Mononuclear cell (primary cell): ENCODE measurements around the gene NOLC1. TPM values are rescaled to one million over a fixed set of nuclear protein-coding genes. Genes with fewer than 3 reads are reported as not detected.
"Not testable (repeated sequence)": the region's sequence is repeated elsewhere in the genome, so short reads cannot be mapped to it uniquely, and the experiment has no call there.

Source experiments
- H3K27me3 ChIP-seq: 2 replicates; pipeline ENCODE4 v1.6.0; 2011; ENCODE audit warnings: low read length, control low read depth; ENCODE audit not compliant: insufficient read depth
- H3K4me1 ChIP-seq: 2 replicates; pipeline ENCODE4 v1.5.1; 2011; ENCODE audit warnings: mild to moderate bottlenecking, low read length, control low read depth; ENCODE audit not compliant: insufficient read depth
- H3K4me3 ChIP-seq: 2 replicates; pipeline ENCODE4 v1.5.1; 2011; ENCODE audit warnings: mild to moderate bottlenecking, low read length, moderate library complexity
- H3K9me3 ChIP-seq: 2 replicates; pipeline ENCODE4 v1.5.1; 2011; ENCODE audit warnings: low read depth, mild to moderate bottlenecking, control low read depth, low read length
- total RNA-seq: library from RNA; depleted of rRNA; stranded (reverse); fragments of >200 nt; gene quantifications from one replicate; pipeline ENCODE4 v1.2.3, GENCODE V29; 2012

NOLC1 gene
- total RNA-seq, 1 donor = 19.8 TPM

DNA sequence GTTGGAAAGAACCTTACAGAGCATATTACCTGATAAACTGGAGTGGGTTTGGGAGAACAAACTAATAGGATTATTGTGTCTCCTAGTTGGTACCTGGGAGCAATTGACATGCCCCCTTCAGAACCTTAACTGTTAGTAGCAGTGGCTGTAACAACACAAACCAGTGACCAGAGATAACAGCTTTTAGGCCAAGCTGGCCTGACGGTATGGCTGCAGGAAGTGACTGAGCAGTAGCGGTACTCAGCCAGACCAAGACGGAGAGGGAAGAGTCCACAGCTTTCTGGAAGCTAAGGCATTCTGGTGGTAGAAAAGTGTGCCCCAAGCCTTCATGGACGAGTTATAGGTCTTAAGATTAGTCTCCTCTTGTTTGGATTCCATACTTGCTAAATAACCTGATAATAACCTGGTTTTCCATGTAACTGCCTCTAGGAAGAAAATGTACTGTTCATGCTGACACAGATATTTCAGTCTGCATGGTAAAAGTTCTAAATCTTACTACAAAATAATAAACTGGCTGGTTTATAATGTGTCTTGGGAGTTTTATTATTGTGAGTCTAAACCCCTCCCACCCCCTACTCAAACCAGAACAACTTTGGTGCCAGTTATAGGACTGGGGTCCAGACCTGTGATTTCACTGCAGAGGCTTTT lies 11.3 kb downstream of the NOLC1 start:
- Histone ChIP-seq H3K27me3 (no peaks in the 10 kb centered on the region), H3K4me1 (no peaks in the 10 kb centered on the region), H3K9me3 (no peaks in the 10 kb centered on the region), H3K4me3 (no peak overlapping the region)

GRCh38 chr10:102167861-102168260 lies 15.7 kb downstream of the NOLC1 start:
- Histone ChIP-seq H3K4me3 (no peak overlapping the region), H3K27me3 (no peaks in the 10 kb centered on the region), H3K4me1 (peaks cover 10% of the 10 kb centered on the region), H3K9me3 (no peaks in the 10 kb centered on the region)

GRCh38 chr10:102170602-102171001 lies 18.4 kb downstream of the NOLC1 start:
- Histone ChIP-seq H3K4me3 (no peak overlapping the region), H3K4me1 (peaks cover 10% of the 10 kb centered on the region), H3K27me3 (no peaks in the 10 kb centered on the region), H3K9me3 (no peaks in the 10 kb centered on the region)

DNA sequence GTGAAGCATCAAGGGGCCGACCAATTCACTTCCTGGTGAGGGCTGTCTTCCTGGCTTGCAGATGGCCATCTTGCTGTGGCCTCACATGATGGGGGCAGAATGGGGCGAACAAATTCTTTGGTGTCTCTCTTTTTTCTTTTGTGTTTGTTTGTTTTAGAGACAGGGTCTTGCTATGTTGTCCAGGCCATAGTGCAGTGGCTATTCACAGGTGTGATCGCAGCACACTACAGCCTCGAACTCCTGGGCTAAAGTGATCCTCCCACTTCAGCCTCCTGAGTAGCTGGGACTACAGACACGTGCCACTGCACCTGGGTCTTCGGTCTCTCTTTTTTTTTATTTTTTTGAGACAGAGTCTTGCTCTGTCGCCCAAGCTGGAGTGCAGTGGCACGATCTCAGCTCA lies 20.1 kb downstream of the NOLC1 start:
- no peak overlapping the region for H3K4me3 ChIP-seq
- H3K9me3 ChIP-seq = no peaks in the 10 kb centered on the region
- no peaks in the 10 kb centered on the region for H3K27me3 ChIP-seq
- peaks cover 10% of the 10 kb centered on the region for H3K4me1 ChIP-seq

DNA sequence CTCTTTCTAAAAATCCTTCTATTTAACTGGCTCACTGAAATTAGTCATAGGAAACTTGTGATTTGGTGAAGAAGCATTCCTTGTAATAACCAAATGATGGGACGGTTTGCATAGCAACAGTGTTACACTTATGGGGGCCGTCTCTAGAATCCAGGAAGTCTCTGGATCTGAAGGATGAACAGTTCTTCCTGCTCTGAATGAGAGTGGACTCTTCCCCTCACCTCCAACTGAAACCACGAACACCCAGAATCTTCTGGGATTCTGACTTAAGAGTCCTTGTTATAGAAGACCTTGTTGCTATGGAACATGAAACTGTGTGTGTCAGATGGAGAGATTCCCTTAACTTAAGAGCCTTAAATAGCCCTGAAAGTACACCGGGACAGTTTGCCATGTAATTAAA lies 23.2 kb downstream of the NOLC1 start:
- Histone ChIP-seq H3K4me1 (no peaks in the 10 kb centered on the region), H3K27me3 (no peaks in the 10 kb centered on the region), H3K9me3 (no peaks in the 10 kb centered on the region), H3K4me3 (no peak overlapping the region)

DNA sequence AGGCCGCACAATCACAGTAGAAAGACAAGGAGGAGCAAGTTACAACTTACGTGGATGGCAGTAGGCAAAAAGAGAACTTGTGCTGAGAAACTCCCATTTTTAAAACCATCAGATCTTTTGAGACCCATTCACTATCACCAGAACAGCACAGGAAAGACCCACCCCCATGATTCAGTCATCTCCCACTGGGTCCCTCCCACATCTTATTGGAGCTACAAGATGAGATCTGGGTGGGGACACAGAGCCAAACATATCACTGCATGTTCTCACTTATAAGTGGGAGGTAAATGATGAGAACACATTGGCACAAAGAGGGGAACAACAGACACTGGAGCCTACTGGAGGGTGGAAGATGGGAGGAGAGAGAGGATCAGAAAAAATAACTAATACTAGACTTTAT lies 32.4 kb downstream of the NOLC1 start:
- H3K4me1 ChIP-seq = peaks cover 11% of the 10 kb centered on the region
- H3K4me3 ChIP-seq = no peak overlapping the region
- no peaks in the 10 kb centered on the region for H3K9me3 ChIP-seq
- no peaks in the 10 kb centered on the region for H3K27me3 ChIP-seq

DNA sequence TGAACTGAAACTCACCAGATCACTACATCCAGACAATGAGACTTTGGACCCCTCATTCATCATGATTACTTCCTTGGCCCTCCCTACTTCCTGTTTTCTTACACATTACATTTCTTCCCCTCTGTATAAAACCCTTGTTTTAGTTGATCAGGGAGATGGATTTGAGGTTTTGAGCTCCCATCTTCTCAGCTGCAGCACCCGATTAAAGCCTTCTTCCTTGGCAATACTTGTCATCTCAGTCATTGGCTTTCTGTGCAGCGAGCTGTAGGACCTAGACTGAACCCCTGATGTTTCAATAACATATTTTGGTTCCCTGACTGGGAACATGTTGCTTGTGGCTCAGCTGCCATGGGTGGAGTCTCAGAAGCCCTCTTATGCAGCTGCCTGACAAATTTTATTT lies 33.1 kb downstream of the NOLC1 start:
- H3K4me1 ChIP-seq = peaks cover 13% of the 10 kb centered on the region
- no peak overlapping the region for H3K4me3 ChIP-seq
- no peaks in the 10 kb centered on the region for H3K27me3 ChIP-seq
- H3K9me3 ChIP-seq = no peaks in the 10 kb centered on the region

DNA sequence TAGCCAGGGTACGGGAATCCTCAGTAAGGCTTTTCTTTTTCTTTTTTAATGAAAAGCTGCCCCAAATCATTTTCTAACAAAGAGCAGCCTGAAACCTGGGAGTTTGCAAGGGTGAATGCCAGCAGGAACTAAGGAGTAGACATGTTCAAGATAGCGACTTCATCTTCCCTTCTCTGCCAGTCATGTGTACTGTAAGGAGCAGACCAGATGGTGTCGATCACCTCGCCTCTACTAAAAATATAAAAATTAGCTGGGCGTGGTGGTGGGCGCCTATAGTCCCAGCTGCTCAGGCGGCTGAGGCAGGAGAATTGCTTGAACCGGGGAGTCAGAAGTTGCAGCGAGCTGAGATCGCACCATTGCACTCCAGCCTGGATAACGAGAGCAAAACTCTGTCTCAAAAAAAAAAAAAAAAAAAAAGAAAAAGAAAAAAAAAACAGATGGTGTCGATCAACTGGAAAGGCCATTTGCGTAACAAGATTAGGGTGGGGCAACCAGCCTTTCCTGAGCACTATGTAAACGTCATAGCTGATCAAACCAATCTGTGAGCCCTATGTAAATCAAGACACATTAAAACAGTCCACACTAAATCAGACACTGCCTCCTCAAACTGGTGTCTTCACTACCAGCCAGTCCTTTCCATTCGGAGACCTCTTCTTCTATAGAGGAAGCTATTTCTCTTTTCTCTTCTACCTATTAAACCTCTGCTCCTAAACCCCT lies 33.8 kb downstream of the NOLC1 start:
- Histone ChIP-seq H3K4me3 (no peak overlapping the region), H3K9me3 (no peaks in the 10 kb centered on the region), H3K27me3 (no peaks in the 10 kb centered on the region), H3K4me1 (peaks cover 13% of the 10 kb centered on the region)

DNA sequence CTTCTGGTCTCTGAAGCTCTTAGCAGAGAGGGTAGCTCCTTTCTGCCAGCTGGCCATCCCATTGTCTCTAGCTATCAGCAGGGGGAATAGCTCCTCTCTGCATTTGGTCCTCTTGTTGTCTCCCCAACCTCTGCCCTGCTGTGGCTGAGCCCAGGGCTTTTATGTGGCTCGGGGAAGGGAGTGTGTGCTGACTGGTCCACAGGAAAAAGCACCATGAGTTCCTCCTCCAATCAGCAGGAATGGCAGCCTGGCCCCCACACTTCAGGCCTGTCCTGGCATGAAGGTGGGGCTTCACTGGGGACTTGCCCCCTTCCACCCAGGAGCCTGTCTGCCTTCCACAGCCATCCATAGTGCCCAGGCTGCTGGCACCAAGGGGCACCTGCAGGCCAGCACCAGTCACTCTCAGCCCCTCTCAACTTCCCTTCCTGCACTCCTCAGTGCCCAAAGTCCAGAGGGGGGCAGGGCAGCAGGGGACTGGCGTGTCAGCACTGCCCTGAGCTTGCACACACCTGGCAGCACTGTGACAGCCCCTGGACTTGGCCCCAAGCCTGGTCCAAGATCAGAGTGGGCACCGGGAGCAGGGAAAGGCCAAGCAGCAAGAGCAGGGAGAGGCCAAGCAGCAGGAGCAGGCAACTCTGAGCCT lies 36.2 kb downstream of the NOLC1 start:
- no peaks in the 10 kb centered on the region for H3K27me3 ChIP-seq
- no peaks in the 10 kb centered on the region for H3K9me3 ChIP-seq
- H3K4me3 ChIP-seq = no peak overlapping the region
- peaks cover 13% of the 10 kb centered on the region for H3K4me1 ChIP-seq

DNA sequence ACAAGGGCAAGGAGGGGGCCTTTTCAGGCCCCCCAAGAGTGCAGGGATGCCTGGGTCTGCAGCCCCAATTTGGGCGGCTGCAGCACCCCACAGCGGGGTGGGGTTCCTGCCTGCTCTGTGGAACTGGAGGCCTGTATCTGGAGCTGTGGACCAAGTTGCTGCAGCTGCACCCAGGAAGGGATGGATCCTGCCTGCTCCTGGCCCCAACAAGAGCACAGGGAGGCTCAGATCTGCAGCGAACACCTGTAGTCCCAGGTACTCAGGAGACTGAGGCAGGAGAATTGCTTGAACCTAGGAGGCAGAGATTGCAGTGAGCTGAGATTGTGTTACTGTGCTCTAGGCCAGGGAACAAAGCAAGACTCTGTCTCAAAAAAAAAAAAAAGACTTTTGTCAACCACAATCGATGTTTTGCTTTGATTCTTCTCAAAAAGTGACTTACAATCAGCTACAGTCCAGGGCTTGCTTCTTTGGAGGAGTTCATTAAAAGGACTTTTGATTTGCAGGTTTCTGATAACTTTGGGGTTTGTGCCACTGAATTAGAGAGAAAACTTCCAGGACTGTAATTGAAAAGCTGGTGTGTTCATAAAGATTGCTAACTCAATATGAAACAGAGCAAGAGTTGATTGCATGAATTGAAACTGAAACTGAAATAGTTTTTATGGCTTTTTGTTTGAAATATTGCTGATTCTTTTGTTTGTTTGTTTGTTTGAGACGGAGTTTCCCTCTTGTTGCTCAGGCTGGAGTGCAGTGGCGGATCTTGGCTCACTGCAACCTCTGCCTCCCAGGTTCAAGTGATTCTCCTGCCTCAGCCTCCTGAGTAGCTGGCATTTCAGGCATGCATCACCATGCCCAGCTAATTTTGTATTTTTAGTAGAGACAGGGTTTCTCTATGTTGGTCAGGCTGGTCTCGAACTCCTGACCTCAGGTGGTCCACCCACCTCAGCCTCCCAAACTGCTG lies 37.0 kb downstream of the NOLC1 start:
- H3K27me3 ChIP-seq, H3K4me3 ChIP-seq, H3K9me3 ChIP-seq: not testable (repeated sequence)
- H3K4me1 ChIP-seq = peaks cover 13% of the 10 kb centered on the region

DNA sequence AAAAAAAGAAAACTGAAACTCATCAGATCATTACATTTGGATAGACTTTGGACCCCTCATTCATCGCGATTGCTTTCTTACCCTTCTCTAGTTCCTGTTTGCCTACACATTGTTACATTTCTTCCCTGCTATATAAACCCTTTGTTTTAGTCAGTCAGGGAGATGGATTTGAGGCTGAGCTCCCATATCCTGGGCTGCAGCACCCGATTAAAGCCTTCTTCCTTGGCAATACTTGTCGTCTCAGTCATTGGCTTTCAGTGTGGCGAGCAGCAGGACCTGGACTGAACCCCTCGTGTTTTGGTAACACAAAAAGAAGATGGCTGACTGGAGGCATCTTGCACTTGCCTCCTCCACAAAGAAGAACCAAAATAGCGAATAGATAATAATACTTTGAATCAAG lies 39.8 kb downstream of the NOLC1 start:
- H3K4me1 ChIP-seq = peaks cover 13% of the 10 kb centered on the region
- no peaks in the 10 kb centered on the region for H3K27me3 ChIP-seq
- H3K4me3 ChIP-seq = no peak overlapping the region

DNA sequence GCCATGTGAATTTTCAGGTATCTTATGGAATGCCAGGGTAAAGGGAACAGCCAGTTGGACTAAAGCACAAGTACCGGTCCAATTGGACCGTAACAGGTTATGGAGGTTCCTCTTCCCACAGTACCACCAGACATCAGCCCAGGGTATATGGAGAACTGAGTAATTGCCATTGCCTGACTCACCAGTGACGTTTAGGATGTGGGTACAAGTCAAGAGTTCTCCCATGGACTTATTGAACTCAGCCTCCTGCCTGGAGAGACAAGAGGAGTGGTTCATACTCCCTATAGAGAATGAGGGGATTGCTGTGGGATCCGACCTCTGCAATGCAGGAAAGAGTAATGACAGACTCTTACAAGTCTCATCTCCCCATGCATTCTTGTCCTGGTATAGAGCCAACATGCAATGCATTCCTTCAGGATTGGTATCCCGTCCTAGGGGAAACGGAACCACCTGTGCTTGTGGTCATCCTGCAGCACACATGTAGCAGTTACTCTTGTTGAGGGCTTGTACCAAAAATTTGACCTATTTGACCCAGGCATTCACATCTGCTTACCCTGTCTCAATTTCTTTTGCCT lies 43.2 kb downstream of the NOLC1 start:
- H3K4me1 ChIP-seq = no peaks in the 10 kb centered on the region
- no peaks in the 10 kb centered on the region for H3K9me3 ChIP-seq
- no peak overlapping the region for H3K4me3 ChIP-seq
- H3K27me3 ChIP-seq = no peaks in the 10 kb centered on the region

More for the DNA sequence above, 39.8 kb downstream of the NOLC1 start:
- no peaks in the 10 kb centered on the region for H3K9me3 ChIP-seq

DNA sequence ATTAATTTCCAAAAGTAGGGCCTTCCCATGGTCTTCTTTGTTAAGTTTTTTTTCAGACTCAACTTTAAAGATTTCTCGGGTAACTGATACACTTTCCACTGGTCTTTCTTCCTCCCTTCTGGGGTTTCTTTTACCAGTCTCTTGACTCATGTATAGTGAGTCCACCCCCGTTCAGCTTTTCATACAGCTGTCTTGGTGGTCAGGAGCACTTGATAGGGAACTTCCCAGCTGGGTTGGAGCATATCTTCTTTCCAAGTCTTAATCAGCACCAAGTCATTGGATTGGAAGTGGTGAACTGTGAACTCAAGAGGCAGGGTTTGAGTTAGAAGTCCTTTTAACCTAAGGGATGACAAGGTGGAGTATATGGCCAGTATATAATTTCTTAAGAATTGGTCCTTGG lies 44.7 kb downstream of the NOLC1 start:
- no peaks in the 10 kb centered on the region for H3K27me3 ChIP-seq
- no peaks in the 10 kb centered on the region for H3K4me1 ChIP-seq
- H3K4me3 ChIP-seq = no peak overlapping the region
- no peaks in the 10 kb centered on the region for H3K9me3 ChIP-seq

GRCh38 chr10:102198027-102198426 lies 45.8 kb downstream of the NOLC1 start:
- Histone ChIP-seq H3K27me3 (no peaks in the 10 kb centered on the region), H3K4me1 (no peaks in the 10 kb centered on the region), H3K9me3 (no peaks in the 10 kb centered on the region), H3K4me3 (no peak overlapping the region)
